HG03139 (cell line): ENCODE data around the gene ERP29.
"Not testable (repeated sequence)": the region's sequence is repeated elsewhere in the genome, so short reads cannot be mapped to it uniquely, and the experiment has no call there.

Experiments used
- ATAC-seq: cut with Tn5 transposase; IDR thresholded peaks from one replicate; pipeline ENCODE4 v1.9.1; 2021; ENCODE audit not compliant: unreplicated experiment

The ERP29 gene

DNA sequence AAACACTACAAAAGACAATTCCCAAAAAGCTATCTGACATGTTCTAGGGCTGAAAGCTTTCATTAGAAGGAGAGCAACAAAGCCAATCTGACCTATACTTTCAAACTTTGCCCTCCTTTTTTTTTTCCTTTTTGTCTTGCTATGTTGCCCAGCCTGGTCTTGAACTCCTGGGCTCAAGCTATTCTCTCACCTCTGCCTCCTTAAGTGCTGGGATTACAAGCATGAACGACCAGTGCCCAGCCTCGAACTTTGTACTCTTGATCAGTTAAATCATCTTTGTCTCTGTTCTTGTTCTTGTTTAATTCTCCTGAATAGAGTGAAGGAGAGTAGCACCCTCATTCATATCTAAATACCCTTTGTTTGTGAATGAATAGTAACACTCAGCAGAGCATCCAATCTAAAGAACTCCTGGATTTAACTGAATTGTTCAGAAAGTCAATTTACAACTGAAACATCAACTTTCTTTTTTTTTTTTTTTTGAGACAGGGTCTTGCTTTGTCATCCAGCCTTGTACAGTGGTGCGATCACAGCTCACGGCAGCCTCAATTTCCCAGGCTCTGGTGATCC lies 22.1 kb downstream of the ERP29 start:
- ATAC-seq = no peak

DNA sequence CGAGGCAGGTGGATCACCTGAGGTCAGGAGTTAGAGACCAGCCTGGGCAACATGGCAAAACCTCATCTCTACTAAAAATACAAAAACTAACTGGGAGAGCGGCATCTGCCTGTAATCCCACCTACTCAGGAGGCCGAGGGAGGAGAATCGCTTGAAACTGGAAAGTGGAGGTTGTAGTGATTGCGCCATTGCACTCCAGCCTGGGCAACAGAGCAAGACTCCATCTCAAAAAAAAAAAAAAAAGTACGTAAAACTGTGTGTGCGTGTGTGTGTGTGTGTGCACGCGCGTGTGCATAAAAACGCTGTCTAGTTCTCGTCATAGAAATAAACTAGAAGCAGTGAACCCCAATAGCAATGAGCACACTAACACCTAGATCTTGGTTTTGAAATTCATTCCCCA lies 23.4 kb downstream of the ERP29 start:
- not testable (repeated sequence) for ATAC-seq

DNA sequence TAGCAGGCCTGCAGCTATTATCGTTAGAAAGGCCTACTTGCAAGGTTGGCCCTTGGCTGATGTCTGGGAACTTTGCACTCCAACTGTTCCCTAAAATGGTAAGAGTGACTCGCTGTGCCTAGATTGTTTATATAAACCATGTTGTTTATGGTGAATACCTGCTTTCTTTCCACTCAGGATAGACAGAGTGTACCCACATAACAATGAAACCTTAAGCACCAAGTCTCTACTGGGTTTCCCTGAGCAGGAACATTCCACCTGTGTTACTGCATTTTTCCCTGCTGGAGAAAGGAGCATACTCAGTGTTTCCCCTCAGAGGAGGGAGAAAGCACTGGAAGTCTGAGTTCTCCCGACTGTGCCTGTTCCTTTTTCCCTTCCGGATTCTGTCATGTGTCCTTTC lies 32.8 kb downstream of the ERP29 start:
- ATAC-seq = no peak

DNA sequence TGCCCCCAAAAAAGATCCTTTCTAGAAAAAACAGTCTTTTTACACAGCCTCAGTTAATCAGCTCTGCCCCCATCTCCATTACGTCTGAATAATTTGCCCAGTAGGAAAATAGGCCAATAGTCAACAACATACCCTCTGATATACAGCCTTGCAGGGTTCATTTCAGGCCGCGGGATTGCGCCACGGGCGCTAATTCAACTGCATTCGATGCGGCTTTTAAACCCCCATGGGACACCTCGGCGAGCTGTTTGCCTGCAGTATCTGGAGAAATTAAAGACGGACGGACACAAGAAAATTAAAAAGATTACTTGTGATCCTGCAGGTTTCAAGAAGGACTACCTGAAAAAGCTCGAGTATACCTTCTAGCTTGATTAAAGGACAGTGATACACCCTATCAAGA lies 36.1 kb downstream of the ERP29 start:
- ATAC-seq = no peak

DNA sequence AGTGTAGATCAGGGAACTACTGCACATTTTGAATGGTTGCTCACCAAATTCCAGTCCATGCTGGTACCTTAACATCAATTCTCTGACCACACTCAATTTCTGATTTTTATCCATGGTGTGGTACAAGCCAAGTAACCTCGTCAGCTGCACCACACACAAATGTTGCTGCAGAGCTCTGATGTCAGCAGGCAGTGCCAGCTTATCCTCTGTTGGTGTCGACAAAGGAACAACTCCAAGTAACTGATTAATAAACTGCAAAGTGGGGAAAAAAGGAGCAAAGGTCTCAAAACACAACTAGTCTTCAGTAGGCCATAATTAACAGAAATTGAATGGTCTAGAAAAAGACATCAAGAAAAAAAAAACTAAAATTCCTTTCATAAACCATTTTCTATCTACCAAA lies 47.9 kb downstream of the ERP29 start:
- no peak for ATAC-seq

DNA sequence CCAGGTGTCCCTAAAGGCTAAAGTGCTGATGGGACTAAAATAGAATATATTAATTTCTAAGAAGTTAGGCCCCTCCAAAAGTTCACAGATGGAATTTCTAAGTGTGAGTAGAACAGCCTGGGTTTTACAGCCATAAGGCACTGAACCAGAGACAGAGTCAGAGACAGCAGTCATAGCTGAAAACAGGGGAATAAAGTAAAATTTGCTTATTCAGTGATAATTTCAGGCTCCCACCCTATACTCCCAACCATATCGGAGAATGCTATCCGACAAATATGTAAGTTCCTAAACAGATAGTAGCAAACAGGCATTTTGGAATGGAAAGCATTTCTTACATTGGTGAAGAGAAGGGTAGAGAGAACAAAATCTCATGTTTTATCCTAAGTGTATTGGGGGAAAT lies 50.0 kb downstream of the ERP29 start:
- ATAC-seq = no peak

DNA sequence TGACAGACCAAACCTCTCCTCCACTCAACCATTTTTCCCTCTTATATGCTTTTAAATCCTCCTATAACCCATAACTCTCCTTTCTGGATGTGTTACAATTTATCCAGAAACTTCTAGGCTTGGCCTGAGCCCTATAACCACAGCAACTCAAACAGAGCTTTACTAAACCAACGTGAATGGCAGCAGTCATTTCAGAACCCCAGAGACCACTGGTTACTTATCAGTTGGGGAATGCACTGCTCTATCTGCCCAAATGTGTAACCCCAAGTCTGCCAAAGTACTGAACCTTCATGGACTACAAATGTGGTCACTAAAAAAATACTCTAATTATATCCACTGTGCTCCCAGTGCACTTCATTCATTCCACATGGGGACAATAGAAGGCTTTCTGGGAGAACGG lies 53.3 kb downstream of the ERP29 start:
- ATAC-seq = no peak
